HepG2 (cell line): ENCODE results near the gene MPIG6B. TPM values are rescaled to one million over a fixed set of nuclear protein-coding genes. Genes with fewer than 3 reads are reported as not detected.

Source experiments
- CREBL2 ChIP-seq: sonication (generic); formaldehyde crosslinking; IDR thresholded peaks from 2 replicates; pipeline ENCODE4 v1.8.1; 2023; ENCODE audit warnings: missing genetic modification reagents, mild to moderate bottlenecking, borderline replicate concordance
- DRAP1 ChIP-seq: IDR thresholded peaks from 2 replicates; pipeline ENCODE4 v1.6.1; 2016; ENCODE audit warnings: missing genetic modification reagents, missing compliant biosample characterization
- ELF1 ChIP-seq: sonication (generic); formaldehyde crosslinking; IDR thresholded peaks from 2 replicates; pipeline ENCODE4 v1.4.0; 2020; ENCODE audit warnings: missing genetic modification reagents
- ETV6 ChIP-seq: sonication (generic); formaldehyde crosslinking; conservative IDR thresholded peaks from 2 replicates; pipeline ENCODE4 v1.4.0; 2020; ENCODE audit warnings: missing genetic modification reagents
- FOXA1 ChIP-seq, 2 experiments: fragments of 450-650 bp in 1 of 2; sonication (generic) in 1 of 2; formaldehyde crosslinking in 1 of 2; IDR thresholded peaks; 2 replicates each; pipeline versions ENCODE4 v1.4.0 to v1.6.1; 2016 to 2020; ENCODE audit warnings: missing genetic modification reagents in 1 of 2
- HMG20A ChIP-seq: IDR thresholded peaks from 2 replicates; pipeline ENCODE4 v1.6.1; 2016; ENCODE audit warnings: borderline replicate concordance
- HOMEZ ChIP-seq: IDR thresholded peaks from 2 replicates; pipeline ENCODE4 v1.6.1; 2016; ENCODE audit warnings: low read depth
- KLF16 ChIP-seq, 2 experiments: sonication (generic) in 1 of 2; formaldehyde crosslinking in 1 of 2; IDR thresholded peaks; 2 replicates each; pipeline versions ENCODE4 v1.6.1 to v1.8.0; 2016 to 2023; ENCODE audit warnings: missing genetic modification reagents in 2 of 2, missing compliant biosample characterization in 1 of 2
- MEF2D ChIP-seq: sonication (generic); formaldehyde crosslinking; IDR thresholded peaks from 2 replicates; pipeline ENCODE4 v1.5.1; 2020; ENCODE audit warnings: mild to moderate bottlenecking, missing genetic modification reagents
- MIER3 ChIP-seq: IDR thresholded peaks from 2 replicates; pipeline ENCODE4 v1.6.1; 2016; ENCODE audit warnings: missing compliant biosample characterization, borderline replicate concordance
- MTF1 ChIP-seq: sonication (generic); formaldehyde crosslinking; IDR thresholded peaks from 2 replicates; pipeline ENCODE4 v1.5.0; 2020; ENCODE audit warnings: missing genetic modification reagents
- MXD4 ChIP-seq: IDR thresholded peaks from 2 replicates; pipeline ENCODE4 v1.6.1; 2016; ENCODE audit warnings: mild to moderate bottlenecking, missing biosample characterization, missing genetic modification reagents
- NR0B2 ChIP-seq: sonication (generic); formaldehyde crosslinking; IDR thresholded peaks from 2 replicates; pipeline ENCODE4 v1.4.0; 2020; ENCODE audit warnings: mild to moderate bottlenecking, missing genetic modification reagents
- PRPF4 ChIP-seq: fragments of 200-400 bp; formaldehyde crosslinking; IDR thresholded peaks from 2 replicates; pipeline ENCODE4 v1.6.1; 2016; ENCODE audit warnings: low read length, low read depth; ENCODE audit not compliant: poor library complexity, severe bottlenecking
- SALL2 ChIP-seq: sonication (generic); formaldehyde crosslinking; IDR thresholded peaks from 2 replicates; pipeline ENCODE4 v1.8.1; 2023; ENCODE audit warnings: mild to moderate bottlenecking, missing genetic modification reagents, inconsistent platforms
- SMC3 ChIP-seq: IDR thresholded peaks from 2 replicates; pipeline ENCODE4 v1.6.1; 2011; ENCODE audit warnings: low read length, improper control_type of control experiment
- TAF1 ChIP-seq: sonication (generic); formaldehyde crosslinking; IDR thresholded peaks from 2 replicates; pipeline ENCODE4 v1.4.0; 2020; ENCODE audit warnings: missing genetic modification reagents
- UBTF ChIP-seq: sonication (generic); formaldehyde crosslinking; IDR thresholded peaks from 2 replicates; pipeline ENCODE4 v1.4.0; 2020; ENCODE audit warnings: mild to moderate bottlenecking, missing genetic modification reagents
- ZBTB42 ChIP-seq: sonication (generic); formaldehyde crosslinking; IDR thresholded peaks from 2 replicates; pipeline ENCODE4 v1.5.0; 2020; ENCODE audit warnings: mild to moderate bottlenecking, missing genetic modification reagents
- ZMYM3 ChIP-seq: sonication (generic); formaldehyde crosslinking; IDR thresholded peaks from 2 replicates; pipeline ENCODE4 v1.5.1; 2020; ENCODE audit warnings: mild to moderate bottlenecking, missing genetic modification reagents
- ZNF136 ChIP-seq: sonication (generic); formaldehyde crosslinking; IDR thresholded peaks from 2 replicates; pipeline ENCODE4 v1.8.1; 2022; ENCODE audit warnings: low read depth, mild to moderate bottlenecking, moderate library complexity, missing genetic modification reagents
- ZNF180 ChIP-seq: sonication (generic); formaldehyde crosslinking; IDR thresholded peaks from 2 replicates; pipeline ENCODE4 v1.4.0; 2020; ENCODE audit warnings: low read depth, missing genetic modification reagents, borderline replicate concordance
- ZNF224 ChIP-seq: sonication (generic); formaldehyde crosslinking; IDR thresholded peaks from 2 replicates; pipeline ENCODE4 v1.5.0; 2020; ENCODE audit warnings: mild to moderate bottlenecking, missing genetic modification reagents
- ZNF234 ChIP-seq: sonication (generic); formaldehyde crosslinking; conservative IDR thresholded peaks from 2 replicates; pipeline ENCODE4 v1.5.1; 2020; ENCODE audit warnings: mild to moderate bottlenecking, missing genetic modification reagents
- ZNF468 ChIP-seq: sonication (generic); formaldehyde crosslinking; IDR thresholded peaks from 2 replicates; pipeline ENCODE4 v1.8.0; 2022; ENCODE audit warnings: mild to moderate bottlenecking, moderate library complexity, missing genetic modification reagents
- ZNF740 ChIP-seq: sonication (generic); formaldehyde crosslinking; IDR thresholded peaks from 2 replicates; pipeline ENCODE4 v1.4.0; 2020; ENCODE audit warnings: missing genetic modification reagents
- polyA plus RNA-seq, 8 experiments: library from polyadenylated mRNA; depleted of rRNA in 3 of 8; stranded (reverse) in 7 of 8; unstranded in 1 of 8; fragments of >200 nt; fragmentation: Illumina TruSeq in 4 of 8; extraction: Trizol in 4 of 8; gene quantifications; 2 replicates each; pipeline versions ENCODE4 v1.2.1 to v1.2.3, GENCODE V29; 2011 to 2016; ENCODE audit warnings: low read depth in 4 of 8, missing spikeins in 1 of 8, mixed read lengths in 1 of 8; ENCODE audit not compliant: insufficient read depth in 1 of 8
- total RNA-seq, 5 experiments: library from RNA; depleted of rRNA; stranded (reverse); fragments of >200 nt; fragmentation: Illumina TruSeq; extraction: Trizol; gene quantifications; 2 replicates each; pipeline ENCODE4 v1.2.3, GENCODE V29; 2016; ENCODE audit warnings: low read depth in 1 of 5

MPIG6B gene
- total and polyA plus RNA-seq, 2 of the 13 experiments (the other 11 are each of a cell fraction or from before 2014, with no cell fraction given), result not detected

GRCh38 chr6:31736021-31736767 lies 13.0 kb downstream of the MPIG6B start, which contains the start of gene CLIC1 (continued):
- TF ChIP-seq ZBTB42 (CRISPR knock-in tag) (0 out of 2 replicates have a peak, but pooled peaks have one; percentile 86), CREBL2 (CRISPR knock-in tag) (no peak), ZNF468 (no peak), ELF1 (CRISPR knock-in tag) (peak; percentile 90), SALL2 (CRISPR knock-in tag) (no peak), ETV6 (CRISPR knock-in tag) (peak; percentile 83), UBTF (CRISPR knock-in tag) (peak; percentile 64), MXD4 (CRISPR knock-in tag) (peak; percentile 73), MIER3 (CRISPR knock-in tag) (no peak), DRAP1 (CRISPR knock-in tag) (peak; percentile 96), PRPF4 (no peak), KLF16 (CRISPR knock-in tag; IDR thresholded peaks at IDR 0.05) (peak in 1 of 2 experiments; percentile 95; a peak in 2 of 4 replicates), MTF1 (CRISPR knock-in tag) (no peak), FOXA1 (IDR thresholded peaks at IDR 0.05) (no peak), FOXA1 (CRISPR knock-in tag; IDR thresholded peaks at IDR 0.05) (peak; percentile 21; the same call in 1 of the 2 replicates), TAF1 (CRISPR knock-in tag) (peak; percentile 94), SMC3 (no peak), ZNF136 (no peak), HOMEZ (CRISPR knock-in tag) (peak; percentile 82; the same call in 1 of the 2 replicates), MEF2D (CRISPR knock-in tag) (peak; percentile 23; the same call in 1 of the 2 replicates), ZNF234 (CRISPR knock-in tag) (no peak), NR0B2 (CRISPR knock-in tag) (peak; percentile 25; the same call in 1 of the 2 replicates), ZNF224 (peak; percentile 69; the same call in 1 of the 2 replicates), ZNF740 (CRISPR knock-in tag) (no peak; the same call in 1 of the 2 replicates), ZMYM3 (CRISPR knock-in tag) (peak; percentile 11; the same call in 1 of the 2 replicates), ZNF180 (CRISPR knock-in tag) (no peak), HMG20A (CRISPR knock-in tag) (no peak)
